Tibial nerve (tissue), 4 donors: ENCODE measurements around the gene PARD3B.

Experiments used
- EP300 ChIP-seq, 2 donors: sonication (generic); formaldehyde crosslinking; IDR thresholded peaks; one replicate each; pipeline ENCODE4 v1.6.1; 2017; ENCODE audit warnings: antibody characterized with exemption in 2 of 2, mild to moderate bottlenecking in 1 of 2
- TF ChIP-seq, protein P1 (sequence below), 5 experiments: fragments of 200-600 bp in 3 of 5; fragments of 450-650 bp in 2 of 5; sonication (generic) in 3 of 5; IDR thresholded peaks; one replicate each; pipeline ENCODE4 v1.5.1; 2016 to 2019; ENCODE audit warnings: antibody characterized with exemption in 5 of 5, mild to moderate bottlenecking in 3 of 5, moderate library complexity in 2 of 5

DNA sequence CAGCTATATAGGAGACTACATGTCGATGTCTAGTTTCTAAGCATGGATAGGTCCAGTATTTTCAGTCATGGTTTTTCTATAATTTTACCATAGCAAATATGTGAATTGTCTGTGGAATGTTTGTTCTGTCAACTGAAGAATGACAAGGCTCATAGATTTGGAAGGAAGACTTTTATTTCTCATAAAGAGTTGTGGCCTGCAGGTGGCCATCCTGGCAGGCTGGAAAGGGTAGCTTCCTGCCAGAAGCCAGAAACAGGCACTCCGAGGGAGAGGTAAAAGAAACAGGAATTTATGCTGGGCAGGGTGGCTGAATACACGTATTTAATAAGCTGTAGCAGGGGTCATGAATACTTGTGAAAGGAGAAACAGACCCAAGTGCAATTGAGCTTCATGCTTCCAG is 182.1 kb downstream of the PARD3B start:
- TF ChIP-seq, protein P1, sequence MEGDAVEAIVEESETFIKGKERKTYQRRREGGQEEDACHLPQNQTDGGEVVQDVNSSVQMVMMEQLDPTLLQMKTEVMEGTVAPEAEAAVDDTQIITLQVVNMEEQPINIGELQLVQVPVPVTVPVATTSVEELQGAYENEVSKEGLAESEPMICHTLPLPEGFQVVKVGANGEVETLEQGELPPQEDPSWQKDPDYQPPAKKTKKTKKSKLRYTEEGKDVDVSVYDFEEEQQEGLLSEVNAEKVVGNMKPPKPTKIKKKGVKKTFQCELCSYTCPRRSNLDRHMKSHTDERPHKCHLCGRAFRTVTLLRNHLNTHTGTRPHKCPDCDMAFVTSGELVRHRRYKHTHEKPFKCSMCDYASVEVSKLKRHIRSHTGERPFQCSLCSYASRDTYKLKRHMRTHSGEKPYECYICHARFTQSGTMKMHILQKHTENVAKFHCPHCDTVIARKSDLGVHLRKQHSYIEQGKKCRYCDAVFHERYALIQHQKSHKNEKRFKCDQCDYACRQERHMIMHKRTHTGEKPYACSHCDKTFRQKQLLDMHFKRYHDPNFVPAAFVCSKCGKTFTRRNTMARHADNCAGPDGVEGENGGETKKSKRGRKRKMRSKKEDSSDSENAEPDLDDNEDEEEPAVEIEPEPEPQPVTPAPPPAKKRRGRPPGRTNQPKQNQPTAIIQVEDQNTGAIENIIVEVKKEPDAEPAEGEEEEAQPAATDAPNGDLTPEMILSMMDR (IDR thresholded peaks at IDR 0.05) = no peak
- TF ChIP-seq EP300 (IDR thresholded peaks at IDR 0.05) = no peak
